HT1080 (cell line): Measurements from ENCODE around the gene JOSD1. TPM values are rescaled to one million over a fixed set of nuclear protein-coding genes. Genes with fewer than 3 reads are reported as not detected.
"Not testable (repeated sequence)": the region's sequence is repeated elsewhere in the genome, so short reads cannot be mapped to it uniquely, and the experiment has no call there.

Source experiments
- DNase-seq: peaks from one replicate; pipeline ENCODE4 v3.0.0-alpha.2; 2015; ENCODE audit warnings: low read depth
- total RNA-seq: library from RNA; depleted of rRNA; stranded (reverse); fragments of >200 nt; shearing (Covaris generic); gene quantifications from 2 replicates; pipeline ENCODE4 v1.2.3, GENCODE V29; 2014

Gene JOSD1
- total RNA-seq, 1 experiment from 2014 or later, result 57.2 TPM

- DNase-seq, result no peak
These were observed 6.7 kb downstream of the JOSD1 start for GRCh38 chr22:38694049-38694448.

- DNase-seq, result no peak
These were observed 11.1 kb downstream of the JOSD1 start for GRCh38 chr22:38689651-38690050.

- no peak for DNase-seq
These were observed 15.0 kb downstream of the JOSD1 start for GRCh38 chr22:38685761-38686160.

GRCh38 chr22:38684895-38685294, 15.8 kb downstream of the JOSD1 start:
- DNase-seq, result no peak

GRCh38 chr22:38681582-38682335, 19.0 kb downstream of the JOSD1 start, which contains the start of gene TOMM22:
Gene TOMM22 (plus strand): TSS chr22:38681957. CDS start chr22:38681979, 22 bp downstream.
- peak; percentile 86 for DNase-seq

- DNase-seq, result no peak
These were observed 24.9 kb downstream of the JOSD1 start for GRCh38 chr22:38675833-38676232.

GRCh38 chr22:38674888-38675287, 25.9 kb downstream of the JOSD1 start:
- DNase-seq, result no peak

GRCh38 chr22:38657045-38657909, 43.5 kb downstream of the JOSD1 start:
- DNase-seq, result no peak

GRCh38 chr22:38656256-38657044, 44.3 kb downstream of the JOSD1 start, which contains the start of the genes CBY1 and FAM227A:
Gene CBY1 (plus strand): TSS chr22:38656638. CDS start chr22:38668055, 11,417 bp downstream.
Gene FAM227A (minus strand): TSS chr22:38656392. CDS start chr22:38650168, 6,224 bp downstream.
- DNase-seq, result peak; percentile 77

- DNase-seq, result no peak
These were observed 45.1 kb downstream of the JOSD1 start for GRCh38 chr22:38655519-38656255.

GRCh38 chr22:38653741-38654140, 47.0 kb downstream of the JOSD1 start:
- no peak for DNase-seq

- no peak for DNase-seq
These were observed 47.9 kb downstream of the JOSD1 start for GRCh38 chr22:38652859-38653258.

- no peak for DNase-seq
These were observed 50.8 kb downstream of the JOSD1 start for GRCh38 chr22:38649841-38650522.

GRCh38 chr22:38645430-38645829, 55.3 kb downstream of the JOSD1 start:
- no peak for DNase-seq

GRCh38 chr22:38644245-38644644, 56.5 kb downstream of the JOSD1 start:
- DNase-seq, result not testable (repeated sequence)

- DNase-seq, result no peak
These were observed 59.2 kb downstream of the JOSD1 start for GRCh38 chr22:38641476-38642040.

- DNase-seq, result no peak
These were observed 62.0 kb downstream of the JOSD1 start for GRCh38 chr22:38638728-38639127.

- peak; percentile 36 for DNase-seq
These were observed 62.5 kb downstream of the JOSD1 start for GRCh38 chr22:38638216-38638615.
